ENCODE results near the gene THBS4. TPM values are rescaled to one million over a fixed set of nuclear protein-coding genes. Genes with fewer than 3 reads are reported as not detected.

The THBS4 gene
- total RNA-seq, 1 experiment from 2014 or later, result 0.82 TPM

DNA sequence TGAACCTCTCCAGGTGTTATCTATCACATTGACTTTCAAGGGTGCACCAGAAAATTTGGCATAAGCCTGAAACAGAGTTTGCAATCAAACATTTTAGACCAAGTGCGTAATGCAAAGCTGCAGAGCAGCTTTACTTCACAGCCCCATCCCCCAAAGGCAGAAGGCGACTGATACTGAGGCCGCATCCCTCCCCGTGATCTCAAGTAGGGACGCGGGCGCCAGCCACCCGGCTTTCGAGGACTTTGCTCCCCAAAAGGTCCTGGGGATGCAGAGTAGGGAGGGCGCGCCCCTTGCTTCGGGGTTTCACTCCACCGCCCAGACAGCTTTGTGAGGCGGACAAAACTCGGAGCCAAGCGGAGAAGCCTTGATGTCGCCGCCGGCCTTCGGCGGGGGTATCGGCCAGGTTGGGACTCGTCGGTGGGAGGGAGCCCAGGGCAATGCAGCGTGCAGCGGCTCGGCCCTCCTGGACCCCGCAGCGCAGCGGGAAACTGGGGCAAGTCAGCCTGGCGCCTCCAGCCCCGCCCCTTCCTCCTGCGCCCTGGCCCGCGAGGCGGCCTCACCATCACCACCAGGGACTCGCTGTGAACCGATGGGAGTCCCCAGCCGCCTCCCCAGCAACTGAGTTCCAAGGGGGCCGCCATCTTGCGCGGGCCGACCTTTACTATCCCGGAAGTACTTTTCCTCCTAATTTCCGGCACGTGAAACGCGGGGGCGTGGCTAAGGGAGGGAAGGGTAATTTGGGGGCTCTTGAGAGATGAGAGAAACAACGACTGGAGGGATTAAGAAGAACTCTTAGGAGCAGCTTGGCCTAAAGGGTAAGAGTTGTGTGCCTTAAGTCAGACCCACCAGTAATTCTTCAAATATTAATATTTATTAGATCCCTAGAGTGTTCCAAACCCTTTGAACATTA, 44.3 kb upstream of the THBS4 start, which contains the start of gene MTX3:
Gene MTX3, minus strand, starts transcription at position 665 of the 910 bp plus-strand sequence. Its CDS starts 24 bp downstream, at position 641.
- DNase-seq (ENCODE audit: unreplicated experiment), result peak; percentile 84
- Mint-ChIP-seq H3K27me3 (ENCODE audit: insufficient read depth, unreplicated experiment) (no peaks in the 10 kb centered on the region), H3K36me3 (ENCODE audit: insufficient read depth, unreplicated experiment) (peaks cover 38% of the 10 kb centered on the region), H3K4me1 (ENCODE audit: insufficient read depth, unreplicated experiment) (no peaks in the 10 kb centered on the region), H3K27ac (ENCODE audit: low read depth, unreplicated experiment) (peak within 1 kb of the TSS; percentile 80), H3K9me3 (ENCODE audit: unreplicated experiment) (no peaks in the 10 kb centered on the region), H3K4me3 (ENCODE audit: unreplicated experiment) (peak within 1 kb of the TSS; percentile 74)
- intact Hi-C loops (cut with micrococcal nuclease), result no loop called here
- BruUV-seq (replicated peaks), result no TSS peak
- ChIA-PET CTCF (interaction anchor here (0.6 to 1.4 kb wide), 6 partner anchors 10 to 124 kb away, joined by 3 to 5 read pairs (median 3); no protein-coding TSS in a partner anchor), POLR2A (interaction anchor here (0.6 to 2.2 kb wide), 11 partner anchors 9 to 1939 kb away, joined by 3 to 6 read pairs (median 4); no protein-coding TSS in a partner anchor)
- TF ChIP-seq, protein P1, sequence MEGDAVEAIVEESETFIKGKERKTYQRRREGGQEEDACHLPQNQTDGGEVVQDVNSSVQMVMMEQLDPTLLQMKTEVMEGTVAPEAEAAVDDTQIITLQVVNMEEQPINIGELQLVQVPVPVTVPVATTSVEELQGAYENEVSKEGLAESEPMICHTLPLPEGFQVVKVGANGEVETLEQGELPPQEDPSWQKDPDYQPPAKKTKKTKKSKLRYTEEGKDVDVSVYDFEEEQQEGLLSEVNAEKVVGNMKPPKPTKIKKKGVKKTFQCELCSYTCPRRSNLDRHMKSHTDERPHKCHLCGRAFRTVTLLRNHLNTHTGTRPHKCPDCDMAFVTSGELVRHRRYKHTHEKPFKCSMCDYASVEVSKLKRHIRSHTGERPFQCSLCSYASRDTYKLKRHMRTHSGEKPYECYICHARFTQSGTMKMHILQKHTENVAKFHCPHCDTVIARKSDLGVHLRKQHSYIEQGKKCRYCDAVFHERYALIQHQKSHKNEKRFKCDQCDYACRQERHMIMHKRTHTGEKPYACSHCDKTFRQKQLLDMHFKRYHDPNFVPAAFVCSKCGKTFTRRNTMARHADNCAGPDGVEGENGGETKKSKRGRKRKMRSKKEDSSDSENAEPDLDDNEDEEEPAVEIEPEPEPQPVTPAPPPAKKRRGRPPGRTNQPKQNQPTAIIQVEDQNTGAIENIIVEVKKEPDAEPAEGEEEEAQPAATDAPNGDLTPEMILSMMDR (IDR thresholded peaks at IDR 0.05; ENCODE audit: unreplicated experiment), result no peak

DNA sequence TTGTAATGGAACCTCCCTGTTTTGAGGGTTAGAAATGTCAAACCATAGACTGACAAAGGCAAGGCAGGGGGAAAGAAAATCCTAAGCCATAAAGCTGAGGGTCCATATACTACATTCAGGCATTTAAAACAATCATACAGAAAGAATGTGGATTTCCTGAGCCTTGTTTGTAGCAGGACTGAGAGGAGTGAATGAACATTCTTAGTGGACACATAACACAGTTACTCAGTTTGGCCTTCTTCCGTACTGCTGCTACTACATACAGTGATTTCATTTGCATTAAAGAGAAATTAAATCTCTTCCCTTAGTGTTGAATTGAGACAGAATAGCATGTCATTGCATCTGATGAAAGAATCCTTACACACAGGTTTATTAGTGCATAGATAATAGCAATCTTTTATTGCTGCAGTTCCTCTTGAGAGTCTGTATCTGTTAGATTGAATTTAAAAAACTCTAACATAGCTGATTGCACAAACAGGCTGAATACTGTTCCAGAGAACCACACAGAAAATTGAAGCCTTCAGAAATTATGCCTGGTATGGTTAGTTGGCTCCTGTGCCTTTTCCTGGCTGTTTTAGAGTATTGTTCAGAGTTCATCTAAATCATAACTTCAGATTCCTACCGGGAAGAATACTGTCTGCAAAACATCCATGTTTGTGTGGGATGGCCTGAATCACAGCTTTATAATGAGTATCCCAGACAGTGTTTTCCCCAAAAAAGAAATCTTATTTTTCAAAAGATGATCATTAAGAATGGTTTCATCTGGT, 42.1 kb upstream of the THBS4 start:
- CTCF ChIA-PET, result no interaction called here
- POLR2A ChIA-PET, result interaction anchor here (0.7 kb wide), 1 partner anchor 27 kb away, joined by 3 read pairs; no protein-coding TSS in a partner anchor
- no peaks in the 10 kb centered on the region for H3K9me3 Mint-ChIP-seq (ENCODE audit: unreplicated experiment)
- intact Hi-C loops (cut with micrococcal nuclease), result no loop called here
- H3K4me3 Mint-ChIP-seq (ENCODE audit: unreplicated experiment), result no peak overlapping the region
- TF ChIP-seq, protein P1 (IDR thresholded peaks at IDR 0.05; ENCODE audit: unreplicated experiment), result no peak
- H3K27ac Mint-ChIP-seq (ENCODE audit: low read depth, unreplicated experiment), result no peak overlapping the region
- H3K36me3 Mint-ChIP-seq (ENCODE audit: insufficient read depth, unreplicated experiment), result peaks cover 16% of the 10 kb centered on the region
- no peak for DNase-seq (ENCODE audit: unreplicated experiment)
- BruUV-seq (replicated peaks), result no TSS peak
- H3K27me3 Mint-ChIP-seq (ENCODE audit: insufficient read depth, unreplicated experiment), result no peaks in the 10 kb centered on the region
- H3K4me1 Mint-ChIP-seq (ENCODE audit: insufficient read depth, unreplicated experiment), result no peaks in the 10 kb centered on the region

DNA sequence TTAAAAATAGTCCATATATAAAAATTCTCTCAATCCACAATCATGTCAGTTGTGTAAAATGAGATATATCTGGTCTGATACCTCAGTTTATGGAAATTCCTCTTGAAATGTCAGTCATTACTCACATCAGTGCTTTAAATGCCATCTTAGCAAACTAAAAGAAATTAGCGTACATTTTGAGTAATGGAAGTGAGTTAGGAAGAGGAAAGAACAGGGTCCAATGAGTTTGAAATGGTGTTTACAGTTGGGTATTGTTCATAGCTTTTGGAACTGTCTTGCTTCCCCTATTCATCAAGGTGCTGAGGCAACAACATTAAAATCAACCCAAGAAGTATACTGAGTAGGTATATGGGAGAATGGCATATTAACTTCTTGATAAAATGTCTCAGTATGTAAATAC, 35.4 kb upstream of the THBS4 start:
- no peak for DNase-seq (ENCODE audit: unreplicated experiment)
- intact Hi-C loops (cut with micrococcal nuclease), result no loop called here
- Mint-ChIP-seq H3K4me1 (ENCODE audit: insufficient read depth, unreplicated experiment) (no peaks in the 10 kb centered on the region), H3K36me3 (ENCODE audit: insufficient read depth, unreplicated experiment) (no peaks in the 10 kb centered on the region), H3K27me3 (ENCODE audit: insufficient read depth, unreplicated experiment) (no peaks in the 10 kb centered on the region), H3K27ac (ENCODE audit: low read depth, unreplicated experiment) (no peak overlapping the region), H3K4me3 (ENCODE audit: unreplicated experiment) (no peak overlapping the region), H3K9me3 (ENCODE audit: unreplicated experiment) (no peaks in the 10 kb centered on the region)
- TF ChIP-seq, protein P1 (IDR thresholded peaks at IDR 0.05; ENCODE audit: unreplicated experiment), result no peak
- POLR2A ChIA-PET, result interaction anchor here (1.0 kb wide), 1 partner anchor 9 kb away, joined by 6 read pairs; the partner anchor contains the start of gene MTX3
- CTCF ChIA-PET, result no interaction called here
- no TSS peak for BruUV-seq (replicated peaks)

DNA sequence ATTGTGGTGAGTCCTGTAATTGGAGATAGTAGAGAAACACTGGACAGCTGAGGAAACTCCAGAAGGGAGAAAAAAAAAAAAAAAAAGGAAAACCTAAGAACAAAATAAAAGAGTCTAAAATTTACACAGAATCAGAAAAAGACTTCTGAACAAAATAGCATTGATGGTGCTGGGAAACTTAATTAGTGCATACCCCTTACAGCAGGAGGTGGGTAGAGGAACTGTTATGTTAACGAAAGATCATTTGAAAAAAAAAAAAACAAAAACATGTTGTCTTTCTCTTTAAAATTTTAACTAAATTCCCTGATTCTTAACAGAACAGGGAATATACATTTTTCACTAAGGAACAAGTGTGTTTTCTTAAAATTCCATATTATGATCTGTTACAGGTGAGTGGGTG, 32.5 kb upstream of the THBS4 start:
- ChIA-PET POLR2A (no interaction called here), CTCF (interaction anchor here (0.6 kb wide), 1 partner anchor 22 kb away, joined by 4 read pairs; no protein-coding TSS in a partner anchor)
- no TSS peak for BruUV-seq (replicated peaks)
- no peaks in the 10 kb centered on the region for H3K9me3 Mint-ChIP-seq (ENCODE audit: unreplicated experiment)
- no peaks in the 10 kb centered on the region for H3K27me3 Mint-ChIP-seq (ENCODE audit: insufficient read depth, unreplicated experiment)
- no peak for DNase-seq (ENCODE audit: unreplicated experiment)
- no peak overlapping the region for H3K27ac Mint-ChIP-seq (ENCODE audit: low read depth, unreplicated experiment)
- intact Hi-C loops (cut with micrococcal nuclease), result no loop called here
- H3K36me3 Mint-ChIP-seq (ENCODE audit: insufficient read depth, unreplicated experiment), result no peaks in the 10 kb centered on the region
- H3K4me3 Mint-ChIP-seq (ENCODE audit: unreplicated experiment), result no peak overlapping the region
- TF ChIP-seq, protein P1 (IDR thresholded peaks at IDR 0.05; ENCODE audit: unreplicated experiment), result no peak
- H3K4me1 Mint-ChIP-seq (ENCODE audit: insufficient read depth, unreplicated experiment), result no peaks in the 10 kb centered on the region

Data from MCF 10A (cell line).